GM23248 (cell line): Measurements from ENCODE around the gene TFEB. TPM values are rescaled to one million over a fixed set of nuclear protein-coding genes. Genes with fewer than 3 reads are reported as not detected.

Experiments used
- DNase-seq: peaks from one replicate; pipeline ENCODE4 v3.0.0-alpha.2; 2015
- H2AFZ ChIP-seq: fragments of 200-600 bp; sonication (generic); 2 replicates; pipeline ENCODE4 v1.6.1; 2016; ENCODE audit warnings: antibody characterized with exemption
- H3F3A ChIP-seq: fragments of 200-600 bp; sonication (generic); 2 replicates; pipeline ENCODE4 v1.6.1; 2016; ENCODE audit warnings: mild to moderate bottlenecking, antibody characterized with exemption, mixed run types; ENCODE audit not compliant: insufficient read depth
- H3K27ac ChIP-seq: fragments of 200-600 bp; sonication (generic); 2 replicates; pipeline ENCODE4 v1.5.1; 2016; ENCODE audit warnings: mild to moderate bottlenecking
- H3K27me3 ChIP-seq: fragments of 200-600 bp; sonication (generic); replicated peaks from 2 replicates; pipeline ENCODE4 v1.6.1; 2016; ENCODE audit warnings: mild to moderate bottlenecking; ENCODE audit not compliant: insufficient read depth
- H3K36me3 ChIP-seq: fragments of 200-600 bp; sonication (generic); 2 replicates; pipeline ENCODE4 v1.6.1; 2016; ENCODE audit warnings: low read depth, mild to moderate bottlenecking
- H3K4me1 ChIP-seq: fragments of 200-600 bp; sonication (generic); 2 replicates; pipeline ENCODE4 v1.6.1; 2016; ENCODE audit warnings: mild to moderate bottlenecking; ENCODE audit not compliant: insufficient read depth
- H3K4me2 ChIP-seq: fragments of 200-600 bp; sonication (generic); one replicate; pipeline ENCODE4 v1.6.1; 2016; ENCODE audit warnings: mild to moderate bottlenecking; ENCODE audit not compliant: unreplicated experiment
- H3K4me3 ChIP-seq: fragments of 200-600 bp; sonication (generic); 2 replicates; pipeline ENCODE4 v1.5.1; 2016; ENCODE audit warnings: mild to moderate bottlenecking
- H3K79me2 ChIP-seq: fragments of 200-600 bp; sonication (generic); 2 replicates; pipeline ENCODE4 v1.6.1; 2016; ENCODE audit warnings: mild to moderate bottlenecking; ENCODE audit not compliant: insufficient read depth
- H3K9ac ChIP-seq: fragments of 200-600 bp; sonication (generic); 2 replicates; pipeline ENCODE4 v1.6.1; 2016; ENCODE audit warnings: mild to moderate bottlenecking
- H3K9me2 ChIP-seq: fragments of 200-600 bp; sonication (generic); 2 replicates; pipeline ENCODE4 v1.6.1; 2016; ENCODE audit warnings: mixed run types, mild to moderate bottlenecking, moderate library complexity; ENCODE audit not compliant: insufficient read depth
- H3K9me3 ChIP-seq: fragments of 200-600 bp; sonication (generic); one replicate; pipeline ENCODE4 v1.6.1; 2017; ENCODE audit warnings: low read depth
- H4K20me1 ChIP-seq: fragments of 200-600 bp; sonication (generic); 2 replicates; pipeline ENCODE4 v1.6.0; 2016; ENCODE audit not compliant: insufficient read depth
- EZH2 ChIP-seq: fragments of 200-600 bp; sonication (generic); IDR thresholded peaks from 2 replicates; pipeline ENCODE4 v1.6.1; 2018; ENCODE audit warnings: antibody characterized with exemption, mild to moderate bottlenecking; ENCODE audit not compliant: insufficient read depth, poor library complexity, severe bottlenecking
- EZH2phosphoT487 ChIP-seq: fragments of 200-600 bp; sonication (generic); IDR thresholded peaks from 2 replicates; pipeline ENCODE4 v1.6.1; 2018; ENCODE audit warnings: antibody characterized with exemption, moderate library complexity, mild to moderate bottlenecking, low read depth; ENCODE audit not compliant: insufficient read depth
- WGBS, 2 experiments: methylation state at CpG; one replicate each; pipeline ENCODE4 v1.1.6; 2015 to 2017; ENCODE audit warnings: low lambda C conversion rate in 2 of 2, low coverage in 1 of 2; ENCODE audit errors: missing lambda C conversion rate in 2 of 2; 5-methylcytosine and 5-hydroxymethylcytosine counted together
- in situ Hi-C: fragments of 300-500 bp; cut with MboI; formaldehyde crosslinking; loops from 2 replicates; pipeline ENCODE4 v1.15.0; 2020
- polyA plus RNA-seq: library from polyadenylated mRNA; unstranded; fragments of >200 nt; fragmentation: Nextera tagmentation; extraction: Ambion mirVana; gene quantifications from 2 replicates; pipeline ENCODE4 v1.2.1, GENCODE V29; 2016
- total RNA-seq: library from RNA; depleted of rRNA; stranded (reverse); fragments of >200 nt; shearing (Covaris generic); gene quantifications from 2 replicates; pipeline ENCODE4 v1.2.3, GENCODE V29; 2014

TFEB gene
- total and polyA plus RNA-seq, 2 experiments from 2014 or later = 5.5 to 5.7 TPM

GRCh38 chr6:41700463-41701347 is 34.7 kb downstream of the TFEB start:
- no peak for TF ChIP-seq EZH2phosphoT487
- TF ChIP-seq EZH2 = no peak
- Histone ChIP-seq H4K20me1 (no peaks in the 10 kb centered on the region), H3K27me3 (no peaks in the 10 kb centered on the region), H3K4me1 (peaks cover 24% of the 10 kb centered on the region), H3K27ac (no peak overlapping the region), H3K79me2 (no peaks in the 10 kb centered on the region), H3K9me3 (no peaks in the 10 kb centered on the region), H3K36me3 (no peaks in the 10 kb centered on the region), H3F3A (peaks cover 20% of the 10 kb centered on the region), H2AFZ (no peak overlapping the region), H3K9ac (no peak overlapping the region), H3K9me2 (no peaks in the 10 kb centered on the region), H3K4me3 (no peak overlapping the region), H3K4me2 (no peak overlapping the region)
- in situ Hi-C loops = no loop called here
- DNase-seq = no peak
- WGBS, 2 experiments = 72 to 79% methylated on average over 19 to 20 of the region's 20 CpGs

GRCh38 chr6:41699063-41699462 is 36.3 kb downstream of the TFEB start:
- Histone ChIP-seq H3K9ac (no peak overlapping the region), H3F3A (peaks cover 9% of the 10 kb centered on the region), H3K9me2 (no peaks in the 10 kb centered on the region), H3K4me3 (no peak overlapping the region), H3K36me3 (no peaks in the 10 kb centered on the region), H3K4me2 (no peak overlapping the region), H2AFZ (no peak overlapping the region), H4K20me1 (no peaks in the 10 kb centered on the region), H3K27me3 (no peaks in the 10 kb centered on the region), H3K79me2 (no peaks in the 10 kb centered on the region), H3K4me1 (peaks cover 17% of the 10 kb centered on the region), H3K9me3 (no peaks in the 10 kb centered on the region), H3K27ac (peak overlapping the region; percentile 69; the same call in 1 of the 2 replicates)
- TF ChIP-seq EZH2phosphoT487 (no peak), EZH2 (no peak)
- WGBS, 2 experiments = 50 to 76% methylated on average over 2 of the region's 2 CpGs
- no peak for DNase-seq
- in situ Hi-C loops = no loop called here

GRCh38 chr6:41697861-41698781 is 37.3 kb downstream of the TFEB start:
- H3K4me1 ChIP-seq = peaks cover 17% of the 10 kb centered on the region
- in situ Hi-C loops = no loop called here
- 56 to 64% methylated on average over 15 of the region's 15 CpGs for WGBS, 2 experiments
- H3K9me3 ChIP-seq = no peaks in the 10 kb centered on the region
- H3K27ac ChIP-seq = peak overlapping the region; percentile 69
- no peaks in the 10 kb centered on the region for H3K27me3 ChIP-seq
- H3K79me2 ChIP-seq = no peaks in the 10 kb centered on the region
- H3F3A ChIP-seq = peaks cover 9% of the 10 kb centered on the region
- no peak overlapping the region for H3K4me3 ChIP-seq
- no peak overlapping the region for H2AFZ ChIP-seq
- peak overlapping the region; percentile 74 for H3K4me2 ChIP-seq
- no peaks in the 10 kb centered on the region for H4K20me1 ChIP-seq
- DNase-seq = peak; percentile 75
- peak overlapping the region; percentile 41; the same call in 1 of the 2 replicates for H3K9ac ChIP-seq
- H3K9me2 ChIP-seq = no peaks in the 10 kb centered on the region
- TF ChIP-seq EZH2phosphoT487 = no peak
- TF ChIP-seq EZH2 = no peak
- no peaks in the 10 kb centered on the region for H3K36me3 ChIP-seq

GRCh38 chr6:41696788-41697187 is 38.6 kb downstream of the TFEB start:
- Histone ChIP-seq H3K27me3 (no peaks in the 10 kb centered on the region), H3K9me3 (no peaks in the 10 kb centered on the region), H3K4me3 (no peak overlapping the region), H3K36me3 (no peaks in the 10 kb centered on the region), H3F3A (peaks cover 9% of the 10 kb centered on the region), H4K20me1 (no peaks in the 10 kb centered on the region), H2AFZ (no peak overlapping the region), H3K79me2 (no peaks in the 10 kb centered on the region), H3K4me1 (peaks cover 17% of the 10 kb centered on the region), H3K9me2 (no peaks in the 10 kb centered on the region), H3K4me2 (no peak overlapping the region), H3K9ac (no peak overlapping the region), H3K27ac (no peak overlapping the region)
- TF ChIP-seq EZH2phosphoT487 (no peak), EZH2 (no peak)
- WGBS, 2 experiments = 70% methylated on average over 6 of the region's 6 CpGs
- no peak for DNase-seq
- in situ Hi-C loops = no loop called here
